ENCODE data around the gene RFC1. TPM values are rescaled to one million over a fixed set of nuclear protein-coding genes. Genes with fewer than 3 reads are reported as not detected.
"Not testable (repeated sequence)": the region's sequence is repeated elsewhere in the genome, so short reads cannot be mapped to it uniquely, and the experiment has no call there.

Gene RFC1
- polyA plus RNA-seq, 3 donors, result 71.1 to 77.8 (median 74.3) TPM

GRCh38 chr4:39324897-39325613 is 41.1 kb downstream of the RFC1 start:
- no peak for DNase-seq (ENCODE audit: extremely low read depth in 1 of 11, low read depth in 9 of 11, low spot score in 4 of 11)

GRCh38 chr4:39324446-39324845 is 41.7 kb downstream of the RFC1 start:
- no peak for DNase-seq (ENCODE audit: extremely low read depth in 1 of 11, low read depth in 9 of 11, low spot score in 4 of 11)

- DNase-seq (ENCODE audit: extremely low read depth in 1 of 11, low read depth in 9 of 11, low spot score in 4 of 11), result no peak
These were observed 42.3 kb downstream of the RFC1 start for GRCh38 chr4:39323821-39324220.

- no peak for DNase-seq (ENCODE audit: extremely low read depth in 1 of 11, low read depth in 9 of 11, low spot score in 4 of 11)
These were observed 45.6 kb downstream of the RFC1 start for GRCh38 chr4:39320381-39321115.

- DNase-seq (ENCODE audit: extremely low read depth in 1 of 11, low read depth in 9 of 11, low spot score in 4 of 11), result no peak
These were observed 46.5 kb downstream of the RFC1 start for GRCh38 chr4:39319676-39320075.

- DNase-seq (ENCODE audit: extremely low read depth in 1 of 11, low read depth in 9 of 11, low spot score in 4 of 11), result no peak
These were observed 53.3 kb downstream of the RFC1 start for GRCh38 chr4:39312816-39313215.

GRCh38 chr4:39308611-39309010 is 57.6 kb downstream of the RFC1 start:
- DNase-seq (ENCODE audit: extremely low read depth in 1 of 11, low read depth in 9 of 11, low spot score in 4 of 11), result peak in 1 of 11 donors; percentile 27

GRCh38 chr4:39305912-39306677 is 60.1 kb downstream of the RFC1 start:
- no peak for DNase-seq (ENCODE audit: extremely low read depth in 1 of 11, low read depth in 9 of 11, low spot score in 4 of 11)

GRCh38 chr4:39304651-39305050 is 61.5 kb downstream of the RFC1 start:
- DNase-seq (ENCODE audit: extremely low read depth in 1 of 11, low read depth in 9 of 11, low spot score in 4 of 11), result no peak

- no peak for DNase-seq (ENCODE audit: extremely low read depth in 1 of 11, low read depth in 9 of 11, low spot score in 4 of 11)
These were observed 62.3 kb downstream of the RFC1 start for GRCh38 chr4:39303871-39304270.

GRCh38 chr4:39302901-39303300 is 63.3 kb downstream of the RFC1 start:
- no peak for DNase-seq (ENCODE audit: extremely low read depth in 1 of 11, low read depth in 9 of 11, low spot score in 4 of 11)

- DNase-seq (ENCODE audit: extremely low read depth in 1 of 11, low read depth in 9 of 11, low spot score in 4 of 11), result peak in 1 of 11 donors; percentile 7
These were observed 70.4 kb downstream of the RFC1 start for GRCh38 chr4:39295784-39296183.

- DNase-seq (ENCODE audit: extremely low read depth in 1 of 11, low read depth in 9 of 11, low spot score in 4 of 11), result not testable (repeated sequence)
These were observed 73.7 kb downstream of the RFC1 start for GRCh38 chr4:39292433-39292832.

- no peak for DNase-seq (ENCODE audit: extremely low read depth in 1 of 11, low read depth in 9 of 11, low spot score in 4 of 11)
These were observed 74.5 kb downstream of the RFC1 start for GRCh38 chr4:39291686-39292085.

- DNase-seq (ENCODE audit: extremely low read depth in 1 of 11, low read depth in 9 of 11, low spot score in 4 of 11), result no peak
These were observed 78.9 kb downstream of the RFC1 start for GRCh38 chr4:39287223-39287622.

- no peak for DNase-seq (ENCODE audit: extremely low read depth in 1 of 11, low read depth in 9 of 11, low spot score in 4 of 11)
These were observed 79.9 kb downstream of the RFC1 start for GRCh38 chr4:39286263-39286662.

- DNase-seq (ENCODE audit: extremely low read depth in 1 of 11, low read depth in 9 of 11, low spot score in 4 of 11), result no peak
These were observed 80.3 kb downstream of the RFC1 start for GRCh38 chr4:39285853-39286252.

- DNase-seq (ENCODE audit: extremely low read depth in 1 of 11, low read depth in 9 of 11, low spot score in 4 of 11), result no peak
These were observed 80.9 kb downstream of the RFC1 start for GRCh38 chr4:39285111-39285795.

GRCh38 chr4:39280770-39281169 is 85.4 kb downstream of the RFC1 start:
- no peak for DNase-seq (ENCODE audit: extremely low read depth in 1 of 11, low read depth in 9 of 11, low spot score in 4 of 11)

All from renal cortex interstitium (tissue), 11 donors.